Measurements from ENCODE around the gene SHLD1. TPM values are rescaled to one million over a fixed set of nuclear protein-coding genes. Genes with fewer than 3 reads are reported as not detected.
"Not testable (repeated sequence)": the region's sequence is repeated elsewhere in the genome, so short reads cannot be mapped to it uniquely, and the experiment has no call there.

The SHLD1 gene
- total RNA-seq, 1 donor from 2014 or later = 3.5 TPM

DNA sequence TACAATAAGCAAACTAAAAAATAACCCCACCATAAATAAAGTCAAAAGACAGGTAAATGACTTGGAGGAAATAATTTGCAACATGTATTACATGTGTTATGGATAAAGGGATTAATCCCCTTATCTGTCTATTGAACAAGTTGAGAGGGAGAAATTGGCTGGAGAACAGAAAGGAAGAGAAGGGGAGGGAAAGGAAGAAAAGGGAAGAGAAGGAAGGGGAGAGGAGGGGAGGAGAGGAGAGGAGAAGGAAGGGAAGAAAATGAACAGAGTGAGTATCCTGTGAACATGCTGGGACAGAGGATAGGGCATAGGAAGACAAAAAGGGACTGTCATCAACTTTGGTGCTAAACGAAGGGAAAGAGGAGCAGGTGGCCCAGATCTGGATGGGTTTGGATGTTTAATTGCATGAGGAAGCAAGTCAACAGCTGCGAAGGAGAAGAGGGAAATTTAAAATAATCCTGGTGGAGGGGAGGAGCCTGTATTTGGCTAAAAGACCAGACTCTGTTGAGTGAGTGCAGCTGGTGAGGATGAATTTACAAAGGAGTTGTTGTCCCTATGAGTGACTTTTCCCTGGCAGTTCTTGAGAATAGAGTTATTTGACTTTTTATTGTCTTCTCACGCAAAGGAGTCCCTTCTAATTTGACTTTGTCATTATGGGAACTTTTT, 14.2 kb upstream of the SHLD1 start:
- DNase-seq = peak; percentile 93

GRCh38 chr20:5737619-5737953, 12.6 kb upstream of the SHLD1 start:
- no peak for DNase-seq

DNA sequence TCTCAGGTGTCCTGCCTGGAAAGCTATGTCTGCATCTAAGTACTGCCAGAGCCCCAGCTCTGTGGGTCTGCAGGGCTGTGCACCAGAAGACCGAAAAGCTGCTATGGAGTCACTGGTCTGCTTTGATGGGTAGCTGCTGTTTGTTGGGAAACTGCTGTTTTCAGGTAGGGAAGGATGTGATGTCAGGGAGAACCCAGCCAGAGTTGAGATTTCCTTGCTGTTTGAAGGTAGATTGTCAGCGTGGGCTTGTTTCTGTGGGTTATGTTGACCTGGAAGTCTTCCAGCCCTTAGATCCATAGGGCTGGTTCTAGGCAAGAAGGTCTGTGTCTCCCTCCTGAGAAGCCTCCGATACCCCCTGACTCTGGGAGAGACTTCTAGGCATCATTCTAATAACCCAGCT, 12.2 kb upstream of the SHLD1 start:
- DNase-seq = no peak

DNA sequence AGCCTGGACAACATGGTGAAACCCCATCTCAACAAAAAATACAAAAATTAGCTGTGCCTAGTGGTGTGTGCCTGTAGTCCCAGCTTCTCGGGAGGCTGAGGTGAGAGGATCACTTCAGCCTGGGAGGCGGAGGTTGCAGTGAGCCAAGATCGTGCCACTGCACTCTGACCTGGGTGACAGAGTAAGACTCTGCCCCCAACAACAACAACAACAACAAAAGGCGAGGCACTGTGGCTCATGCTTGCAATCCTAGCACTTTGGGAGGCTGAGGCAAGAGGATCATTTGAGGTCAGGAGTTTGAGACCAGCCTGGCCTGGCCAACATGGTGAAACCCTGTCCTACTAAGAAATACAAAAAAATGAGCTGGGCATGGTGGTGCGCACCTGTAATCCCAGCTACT, 9.6 kb upstream of the SHLD1 start:
- not testable (repeated sequence) for DNase-seq

DNA sequence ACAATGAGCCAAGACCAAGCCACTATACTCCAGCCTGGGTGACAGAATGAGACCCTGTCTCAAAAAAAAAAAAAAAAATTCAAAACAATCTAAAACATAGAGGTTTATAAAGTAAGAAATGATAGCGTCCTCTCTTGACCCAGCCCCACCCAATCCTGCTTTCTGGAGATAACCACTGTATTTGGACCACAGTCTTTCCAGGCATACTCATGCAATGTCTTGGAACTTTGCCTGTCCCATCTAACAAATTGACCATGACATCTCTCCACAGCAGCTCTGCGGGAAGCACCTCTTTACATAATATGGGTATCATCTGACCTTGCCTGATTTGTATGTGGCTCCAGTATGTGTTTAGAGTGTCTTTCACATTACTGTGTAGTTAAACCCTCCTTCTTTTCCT, 9.1 kb upstream of the SHLD1 start:
- no peak for DNase-seq

- no peak for DNase-seq
These were observed 8.2 kb upstream of the SHLD1 start for GRCh38 chr20:5742041-5742440.

- DNase-seq = no peak
These were observed 4.7 kb upstream of the SHLD1 start for GRCh38 chr20:5745416-5746030.

- no peak for DNase-seq
These were observed 4.1 kb upstream of the SHLD1 start for GRCh38 chr20:5746064-5746463.

GRCh38 chr20:5748246-5748645, 2.0 kb upstream of the SHLD1 start:
- no peak for DNase-seq

GRCh38 chr20:5749512-5749951, 669 bp upstream of the SHLD1 start:
- DNase-seq = not testable (repeated sequence)

DNA sequence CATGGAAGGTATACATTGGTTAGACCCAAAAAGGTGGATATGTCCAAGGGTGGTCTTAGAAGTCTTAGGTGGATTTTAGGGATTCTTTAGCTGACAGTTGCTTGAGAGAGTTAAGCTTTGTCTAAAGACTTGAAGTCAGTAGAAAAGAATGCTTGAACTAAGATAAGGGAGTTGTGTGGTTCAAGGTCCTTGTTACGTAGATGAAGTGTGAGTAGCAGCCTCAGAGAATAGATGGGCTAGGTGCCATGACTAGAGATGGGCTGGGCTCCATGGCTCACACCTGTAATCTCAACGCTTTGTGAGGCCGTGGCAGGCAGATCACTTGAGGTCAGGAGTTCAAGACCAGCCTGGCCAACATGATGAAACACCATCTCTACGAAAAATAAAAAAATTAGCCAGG, 1.7 kb downstream of the SHLD1 start:
- no peak for DNase-seq

DNA sequence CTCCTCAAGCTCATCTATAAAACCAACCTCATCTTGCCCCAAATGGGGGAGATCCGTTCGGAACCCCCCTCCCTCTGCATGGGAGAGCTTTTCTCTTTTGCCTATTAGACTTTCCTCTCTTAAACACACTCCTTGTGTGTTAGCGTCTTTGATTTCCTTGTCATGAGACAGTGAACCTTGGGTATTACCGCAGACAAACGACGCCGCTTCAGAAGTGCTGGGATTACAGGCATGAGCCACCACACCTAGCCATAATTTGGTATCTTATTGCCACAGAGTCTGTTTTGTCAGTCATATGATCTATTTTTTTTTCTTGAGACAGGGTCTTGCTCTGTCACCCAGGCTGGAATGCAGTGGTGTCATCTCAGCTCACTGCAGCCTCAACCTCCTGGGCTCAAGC, 3.6 kb downstream of the SHLD1 start:
- DNase-seq = no peak

GRCh38 chr20:5757949-5758348, 7.7 kb downstream of the SHLD1 start:
- no peak for DNase-seq

DNA sequence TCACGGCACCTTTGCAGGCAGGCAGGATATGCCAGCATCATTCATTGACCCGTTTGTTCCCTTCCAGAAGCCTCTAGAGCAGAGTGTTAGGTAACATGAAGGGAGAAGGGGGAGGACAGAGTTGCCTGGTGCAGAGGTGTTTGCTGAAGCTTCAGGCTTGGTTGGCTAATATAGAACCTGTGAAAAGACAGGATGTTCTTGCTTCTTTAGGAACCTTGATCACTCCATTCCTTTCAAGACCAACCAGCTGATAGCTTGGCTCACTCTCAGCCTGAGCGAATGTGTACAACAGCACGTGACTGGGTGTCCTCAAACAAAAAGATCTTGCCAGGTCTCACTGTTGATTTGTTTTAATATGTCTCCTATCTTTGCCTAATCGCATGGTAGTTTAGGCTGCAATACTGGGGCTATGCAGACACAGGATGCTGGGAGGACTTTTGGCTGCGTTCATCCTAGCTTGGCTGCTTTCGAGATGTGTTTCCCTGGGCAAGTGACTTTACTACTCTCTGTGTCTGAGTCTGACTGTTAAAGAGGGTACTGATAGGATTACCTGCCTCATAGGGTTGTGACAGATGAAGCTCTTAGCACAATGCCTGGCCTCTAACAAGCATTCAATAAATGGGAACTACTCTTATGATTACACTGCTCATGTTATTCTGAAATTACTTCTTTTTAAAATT, 16.0 kb downstream of the SHLD1 start:
- no peak for DNase-seq

- DNase-seq = peak; percentile 78
These were observed 17.4 kb downstream of the SHLD1 start for GRCh38 chr20:5767493-5768098.

- no peak for DNase-seq
These were observed 20.2 kb downstream of the SHLD1 start for GRCh38 chr20:5770231-5770986.

- DNase-seq = no peak
These were observed 20.8 kb downstream of the SHLD1 start for GRCh38 chr20:5770987-5771318.

DNA sequence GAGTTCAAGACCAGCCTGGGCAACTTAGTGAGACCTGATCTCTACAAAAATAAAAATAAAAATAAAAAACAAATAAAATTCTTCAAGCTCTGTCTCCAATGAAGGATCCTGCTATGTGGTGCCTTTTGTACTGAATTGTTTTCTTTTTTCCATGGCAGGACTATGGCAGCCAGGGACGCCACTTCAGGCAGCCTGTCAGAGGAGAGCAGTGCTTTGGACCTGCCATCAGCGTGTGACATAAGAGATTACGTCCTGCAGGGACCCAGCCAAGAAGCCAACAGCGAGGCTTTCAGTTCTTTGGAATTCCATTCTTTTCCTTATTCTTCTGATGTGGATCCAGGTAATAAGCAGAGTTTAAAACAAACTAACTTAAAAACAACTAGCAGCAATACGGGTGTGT, 22.5 kb downstream of the SHLD1 start:
- no peak for DNase-seq

DNA sequence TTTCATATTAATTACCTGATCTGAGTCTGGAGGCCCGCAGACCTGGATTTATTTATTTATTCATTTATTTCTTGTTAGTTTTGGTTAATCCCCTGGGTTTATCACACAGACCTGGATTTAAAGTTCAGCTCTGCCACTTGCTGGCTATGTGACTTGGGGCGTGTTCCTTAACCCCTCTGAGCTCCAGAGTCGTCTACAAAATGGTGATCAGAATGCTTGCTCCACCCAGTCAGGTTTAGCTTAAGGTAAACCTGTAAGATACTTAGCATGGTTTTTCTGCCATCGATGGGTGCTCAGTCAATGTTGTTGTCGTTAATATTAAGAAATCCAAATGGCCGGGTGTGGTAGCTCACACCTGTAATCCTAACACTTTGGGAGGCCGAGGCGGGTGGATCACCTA, 23.4 kb downstream of the SHLD1 start:
- no peak for DNase-seq

- no peak for DNase-seq
These were observed 25.9 kb downstream of the SHLD1 start for GRCh38 chr20:5776077-5776476.

GRCh38 chr20:5779071-5779900, 29.1 kb downstream of the SHLD1 start:
- DNase-seq = no peak

DNA sequence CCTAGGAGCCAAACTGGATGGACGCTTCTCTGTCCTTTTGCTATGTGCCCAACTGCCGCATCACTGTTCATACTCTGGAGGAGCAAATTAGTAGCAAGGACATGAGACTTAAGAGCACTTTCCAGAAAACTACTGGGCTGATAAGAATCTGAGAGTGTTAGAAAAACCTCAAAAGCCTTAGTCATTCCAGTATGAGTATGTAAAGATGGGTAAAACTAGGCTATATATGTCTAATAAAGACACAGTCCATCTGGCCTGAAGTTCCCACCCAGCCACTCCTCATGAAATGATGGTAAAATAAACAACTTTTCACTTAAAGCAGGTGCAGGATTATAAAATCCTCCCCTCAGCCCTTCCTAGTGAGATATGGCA, 30.6 kb downstream of the SHLD1 start:
- no peak for DNase-seq
